Gastrocnemius medialis (tissue), 4 donors: ENCODE data around the gene PDS5A.

Experiments
- CTCF ChIP-seq, 5 experiments: fragments of 450-650 bp in 3 of 5; fragments of 200-600 bp in 2 of 5; sonication (generic) in 2 of 5; IDR thresholded peaks in 4 of 5; conservative IDR thresholded peaks in 1 of 5; 1 replicate in 4 of 5; 2 replicates in 1 of 5; pipeline ENCODE4 v1.5.1; 2016 to 2019; ENCODE audit warnings: antibody characterized with exemption in 5 of 5, mild to moderate bottlenecking in 3 of 5, moderate library complexity in 3 of 5
- POLR2A ChIP-seq, 2 donors: fragments of 450-650 bp; IDR thresholded peaks; one replicate each; pipeline ENCODE4 v1.6.1; 2017; ENCODE audit warnings: antibody characterized with exemption in 2 of 2, mild to moderate bottlenecking in 2 of 2, moderate library complexity in 2 of 2

- TF ChIP-seq CTCF (IDR thresholded peaks at IDR 0.05 in 4 of 5, conservative IDR thresholded peaks at IDR 0.05 in 1 of 5) (no peak), POLR2A (IDR thresholded peaks at IDR 0.05) (no peak)
Observed at GRCh38 chr4:39860804-39861203, 116.9 kb downstream of the PDS5A start.
